Mucosa of rectum (tissue), 2 donors: ENCODE measurements around the gene PPM1G.
"Not testable (repeated sequence)": the region's sequence is repeated elsewhere in the genome, so short reads cannot be mapped to it uniquely, and the experiment has no call there.

ENCODE experiments used
- H3K27ac ChIP-seq, 2 donors: one replicate each; pipeline ENCODE4 v1.7.0; 2013; ENCODE audit warnings: inconsistent platforms in 2 of 2, low read depth in 2 of 2, low read length in 2 of 2
- H3K27me3 ChIP-seq, 2 donors: one replicate each; pipeline ENCODE4 v1.7.0; 2013; ENCODE audit warnings: low read length in 2 of 2; ENCODE audit not compliant: control insufficient read depth in 2 of 2, insufficient read depth in 2 of 2
- H3K36me3 ChIP-seq, 2 donors: one replicate each; pipeline ENCODE4 v1.7.0; 2013; ENCODE audit warnings: low read length in 2 of 2; ENCODE audit not compliant: control insufficient read depth in 2 of 2, insufficient read depth in 2 of 2
- H3K4me1 ChIP-seq, 2 donors: one replicate each; pipeline ENCODE4 v1.7.0; 2013; ENCODE audit warnings: low read length in 2 of 2, mild to moderate bottlenecking in 1 of 2; ENCODE audit not compliant: control insufficient read depth in 2 of 2, insufficient read depth in 2 of 2
- H3K4me3 ChIP-seq, 2 donors: one replicate each; pipeline ENCODE4 v1.7.0; 2013; ENCODE audit warnings: low read length in 2 of 2
- H3K9ac ChIP-seq, 2 donors: one replicate each; pipeline ENCODE4 v1.7.0; 2013; ENCODE audit warnings: low read length in 2 of 2, low read depth in 1 of 2, mild to moderate bottlenecking in 1 of 2
- H3K9me3 ChIP-seq, 2 donors: one replicate each; pipeline ENCODE4 v1.7.0; 2013; ENCODE audit warnings: low read length in 2 of 2; ENCODE audit not compliant: control insufficient read depth in 2 of 2
- donor health status: healthy.
- donor health status: Normal muscosa, but diverticular disease.

PPM1G gene

DNA sequence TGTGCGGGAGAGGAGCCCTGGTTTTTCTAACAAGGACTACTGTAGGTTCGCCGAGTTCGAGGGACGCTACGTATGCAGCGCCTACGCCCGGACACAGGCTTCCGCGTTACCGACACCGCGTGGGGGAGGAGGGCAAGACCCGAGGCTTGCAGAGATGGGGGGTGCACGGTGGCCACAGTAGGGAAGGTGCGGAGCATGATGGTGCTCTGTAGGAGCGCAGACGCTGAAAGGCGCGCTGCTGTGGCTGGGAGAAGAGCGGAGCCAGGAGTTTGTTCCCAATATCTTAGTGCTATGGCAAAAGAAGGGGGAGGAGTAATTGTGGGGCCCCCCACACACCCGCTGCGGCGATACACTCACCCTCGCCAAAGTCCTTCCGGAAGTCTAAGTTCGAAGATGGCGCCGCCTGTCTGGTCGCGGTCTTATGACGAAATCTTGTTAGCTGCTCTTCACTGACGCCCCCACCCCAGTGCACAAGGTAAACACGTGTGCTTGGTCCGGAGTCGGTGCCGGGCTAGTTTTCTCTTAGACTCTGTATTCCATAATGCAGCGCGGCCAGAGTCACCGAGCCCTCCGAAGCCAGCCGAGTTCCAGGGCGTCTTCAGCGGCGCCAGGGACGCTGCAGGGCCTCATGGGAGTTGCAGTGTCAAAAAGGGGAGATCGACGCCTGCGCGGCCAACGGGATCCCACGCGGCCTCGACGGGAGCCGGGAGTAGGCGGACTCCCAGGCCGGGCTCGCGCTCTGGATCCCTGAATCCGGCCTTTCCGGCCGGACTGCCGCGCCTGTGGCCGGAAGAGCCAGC lies 52.8 kb downstream of the PPM1G start, which contains the start of gene GTF3C2:
Gene GTF3C2, minus strand, starts transcription at position 383 of the 800 bp plus-strand sequence. CDS start 13,210 bp downstream, outside the sequence.
- Histone ChIP-seq H3K36me3 (no peaks in the 10 kb centered on the region), H3K27ac (peak within 1 kb of the TSS; percentile 91 to 97), H3K4me1 (peaks cover 13 to 17% of the 10 kb centered on the region in 2 donors), H3K9ac (peak within 1 kb of the TSS; percentile 84 to 95), H3K9me3 (no peaks in the 10 kb centered on the region), H3K4me3 (peak within 1 kb of the TSS; percentile 83 to 99), H3K27me3 (no peaks in the 10 kb centered on the region)

GRCh38 chr2:27356056-27356381 lies 53.4 kb downstream of the PPM1G start:
- H3K4me3 ChIP-seq: peak overlapping the region; percentile 83 to 99
- H3K9me3 ChIP-seq: no peaks in the 10 kb centered on the region
- peak overlapping the region; percentile 91 to 97 for H3K27ac ChIP-seq
- H3K27me3 ChIP-seq: no peaks in the 10 kb centered on the region
- H3K9ac ChIP-seq: peak overlapping the region; percentile 84 to 95
- H3K36me3 ChIP-seq: no peaks in the 10 kb centered on the region
- H3K4me1 ChIP-seq: peaks cover 13 to 17% of the 10 kb centered on the region in 2 donors

DNA sequence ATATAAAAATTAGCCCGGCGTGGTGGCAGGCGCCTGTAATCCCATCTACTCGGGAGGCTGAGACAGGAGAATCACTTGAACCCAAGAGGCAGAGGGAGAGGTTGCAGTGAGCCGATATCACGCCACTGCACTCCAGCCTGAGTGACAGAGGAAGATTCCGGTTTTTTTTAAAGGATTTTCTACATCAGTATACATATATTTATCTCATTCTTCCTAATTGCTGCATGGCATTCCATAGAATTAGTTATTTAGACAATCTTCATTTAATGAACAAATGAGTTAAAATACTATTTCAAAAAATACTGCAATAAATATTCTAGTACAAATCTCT lies 54.8 kb downstream of the PPM1G start:
- Histone ChIP-seq H3K36me3 (no peaks in the 10 kb centered on the region), H3K4me1 (peaks cover 13 to 17% of the 10 kb centered on the region in 2 donors), H3K9ac (no peak overlapping the region), H3K27ac (peak overlapping the region in 1 of 2 donors; percentile 32), H3K27me3 (no peaks in the 10 kb centered on the region), H3K4me3 (no peak overlapping the region), H3K9me3 (no peaks in the 10 kb centered on the region)

GRCh38 chr2:27353762-27354596 lies 55.4 kb downstream of the PPM1G start:
- no peaks in the 10 kb centered on the region for H3K27me3 ChIP-seq
- no peaks in the 10 kb centered on the region for H3K36me3 ChIP-seq
- peak overlapping the region in 1 of 2 donors; percentile 32 for H3K27ac ChIP-seq
- H3K4me1 ChIP-seq: peaks cover 13 to 17% of the 10 kb centered on the region in 2 donors
- no peak overlapping the region for H3K9ac ChIP-seq
- no peak overlapping the region for H3K4me3 ChIP-seq
- no peaks in the 10 kb centered on the region for H3K9me3 ChIP-seq

DNA sequence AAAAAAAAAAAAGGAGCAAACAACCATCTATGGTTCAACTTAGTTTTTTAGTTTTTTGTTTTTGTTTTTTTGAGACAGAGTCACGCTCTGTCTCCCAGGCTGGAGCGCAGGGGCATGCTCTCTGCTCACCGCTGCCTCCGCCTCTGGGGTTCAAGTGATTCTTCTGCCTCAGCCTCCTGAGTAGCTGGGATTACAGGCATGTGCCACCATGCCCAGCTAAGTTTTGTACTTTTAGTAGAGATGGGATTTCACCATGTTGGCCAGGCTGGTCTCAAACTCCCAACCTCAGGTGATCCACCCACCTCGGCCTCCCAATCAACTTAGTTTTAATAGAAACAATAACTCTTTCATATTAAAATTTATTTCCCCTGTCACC lies 56.0 kb downstream of the PPM1G start:
- not testable (repeated sequence) for H3K9ac ChIP-seq, H3K36me3 ChIP-seq, H3K27ac ChIP-seq, H3K9me3 ChIP-seq, H3K4me3 ChIP-seq, H3K27me3 ChIP-seq
- H3K4me1 ChIP-seq: peaks cover 13 to 17% of the 10 kb centered on the region in 2 donors

GRCh38 chr2:27351802-27352598 lies 57.4 kb downstream of the PPM1G start:
- H3K27ac ChIP-seq: no peak overlapping the region
- no peak overlapping the region for H3K9ac ChIP-seq
- H3K4me1 ChIP-seq: peaks cover 13 to 14% of the 10 kb centered on the region in 2 donors
- no peaks in the 10 kb centered on the region for H3K27me3 ChIP-seq
- H3K9me3 ChIP-seq: no peaks in the 10 kb centered on the region
- H3K4me3 ChIP-seq: no peak overlapping the region
- H3K36me3 ChIP-seq: no peaks in the 10 kb centered on the region

- Histone ChIP-seq H3K27me3 (no peaks in the 10 kb centered on the region), H3K4me1 (peaks cover 5 to 7% of the 10 kb centered on the region in 2 donors), H3K36me3 (no peaks in the 10 kb centered on the region), H3K4me3 (no peak overlapping the region), H3K27ac (no peak overlapping the region), H3K9ac (no peak overlapping the region), H3K9me3 (no peaks in the 10 kb centered on the region)
Observed at GRCh38 chr2:27350106-27350693, 59.2 kb downstream of the PPM1G start.

- Histone ChIP-seq H3K9me3 (no peaks in the 10 kb centered on the region), H3K27me3 (no peaks in the 10 kb centered on the region), H3K4me3 (no peak overlapping the region), H3K4me1 (no peaks in the 10 kb centered on the region), H3K9ac (no peak overlapping the region), H3K27ac (no peak overlapping the region), H3K36me3 (peaks cover 5 to 7% of the 10 kb centered on the region in 2 donors)
Observed at GRCh38 chr2:27347641-27348040, 61.8 kb downstream of the PPM1G start.

DNA sequence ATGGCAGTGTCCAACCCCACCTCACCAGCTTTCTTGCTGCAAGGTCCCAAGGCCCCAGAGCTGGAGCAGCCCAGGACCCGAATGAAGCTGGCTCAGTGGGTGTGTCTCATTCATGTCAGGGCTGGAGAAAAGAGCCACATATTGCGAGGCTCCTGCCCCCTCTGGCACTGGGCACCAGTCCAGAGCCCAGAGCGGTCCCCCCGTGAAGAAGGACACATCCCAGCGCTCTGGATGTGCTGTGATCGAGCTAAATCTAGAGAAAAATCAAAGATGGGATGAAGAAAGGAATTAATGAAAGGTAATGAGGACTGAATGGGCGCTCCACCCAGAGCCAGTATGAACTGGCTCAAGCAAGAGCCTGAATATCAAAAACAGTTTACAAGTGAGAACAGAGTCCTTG lies 73.2 kb downstream of the PPM1G start:
- H3K36me3 ChIP-seq: peaks cover 59 to 63% of the 10 kb centered on the region in 2 donors
- H3K4me3 ChIP-seq: no peak overlapping the region
- no peak overlapping the region for H3K9ac ChIP-seq
- H3K27me3 ChIP-seq: no peaks in the 10 kb centered on the region
- H3K4me1 ChIP-seq: no peaks in the 10 kb centered on the region
- no peaks in the 10 kb centered on the region for H3K9me3 ChIP-seq
- no peak overlapping the region for H3K27ac ChIP-seq
